MM.1S (cell line): ENCODE measurements around the gene DARS1.

Experiments used
- DNase-seq: peaks from one replicate; pipeline ENCODE4 v3.0.0-alpha.2; 2015
- H2AFZ ChIP-seq: fragments of 300-600 bp; sonication (generic); 2 replicates; pipeline ENCODE4 v1.6.0; 2016; ENCODE audit warnings: antibody characterized with exemption, low read length
- H3F3A ChIP-seq: fragments of 300-600 bp; sonication (generic); 2 replicates; pipeline ENCODE4 v1.6.1; 2016; ENCODE audit warnings: mild to moderate bottlenecking, antibody characterized with exemption, low read length, moderate library complexity, mixed read lengths; ENCODE audit not compliant: insufficient read depth
- H3K27ac ChIP-seq: fragments of 300-600 bp; sonication (generic); 2 replicates; pipeline ENCODE4 v1.5.1; 2016; ENCODE audit warnings: mild to moderate bottlenecking, low read length
- H3K27me3 ChIP-seq: fragments of 300-600 bp; sonication (generic); replicated peaks from 2 replicates; pipeline ENCODE4 v1.6.0; 2016; ENCODE audit warnings: low read length; ENCODE audit not compliant: insufficient read depth
- H3K36me3 ChIP-seq: fragments of 300-600 bp; sonication (generic); replicated peaks from 2 replicates; pipeline ENCODE4 v1.6.1; 2016; ENCODE audit warnings: mild to moderate bottlenecking, low read length, mixed read lengths; ENCODE audit not compliant: insufficient read depth
- H3K4me1 ChIP-seq: fragments of 300-600 bp; sonication (generic); 2 replicates; pipeline ENCODE4 v1.6.1; 2016; ENCODE audit warnings: low read length, mixed read lengths
- H3K4me2 ChIP-seq: fragments of 300-600 bp; sonication (generic); 2 replicates; pipeline ENCODE4 v1.6.0; 2016; ENCODE audit warnings: low read depth, low read length
- H3K4me3 ChIP-seq: fragments of 300-600 bp; sonication (generic); 2 replicates; pipeline ENCODE4 v1.5.1; 2016; ENCODE audit warnings: low read length, mixed read lengths
- H3K79me2 ChIP-seq: fragments of 300-600 bp; sonication (generic); 2 replicates; pipeline ENCODE4 v1.6.1; 2016; ENCODE audit warnings: mixed run types, low read length, mixed read lengths
- H3K9ac ChIP-seq: fragments of 300-600 bp; sonication (generic); 2 replicates; pipeline ENCODE4 v1.6.1; 2016; ENCODE audit warnings: low read length, mixed read lengths
- H3K9me2 ChIP-seq: fragments of 300-600 bp; sonication (generic); replicated peaks from 2 replicates; pipeline ENCODE4 v1.6.1; 2016; ENCODE audit warnings: mild to moderate bottlenecking, low read length, mixed read lengths; ENCODE audit not compliant: insufficient read depth
- H3K9me3 ChIP-seq: fragments of 300-600 bp; sonication (generic); replicated peaks from 2 replicates; pipeline ENCODE4 v1.6.1; 2016; ENCODE audit warnings: mild to moderate bottlenecking, low read length, mixed read lengths; ENCODE audit not compliant: insufficient read depth
- H4K20me1 ChIP-seq: fragments of 300-600 bp; sonication (generic); 2 replicates; pipeline ENCODE4 v1.6.1; 2016; ENCODE audit warnings: mild to moderate bottlenecking, low read length, moderate library complexity, mixed read lengths; ENCODE audit not compliant: insufficient read depth
- EZH2 ChIP-seq: fragments of 300-600 bp; sonication (generic); optimal IDR thresholded peaks from 2 replicates; pipeline ENCODE3; 2017; ENCODE audit warnings: low read depth, mild to moderate bottlenecking, antibody characterized with exemption, low read length, mixed read lengths
- EZH2phosphoT487 ChIP-seq: fragments of 300-600 bp; sonication (generic); IDR thresholded peaks from 2 replicates; pipeline ENCODE4 v1.6.1; 2018; ENCODE audit warnings: antibody characterized with exemption, low read length
- TF ChIP-seq, protein P1 (sequence below): fragments of 300-600 bp; sonication (generic); IDR thresholded peaks from 2 replicates; pipeline ENCODE4 v1.5.1; 2016; ENCODE audit warnings: antibody characterized with exemption, low read length, mixed read lengths

Gene DARS1

GRCh38 chr2:135949451-135950234 lies 35.8 kb downstream of the DARS1 start:
- Histone ChIP-seq H3K4me2 (no peak overlapping the region), H3K4me3 (no peak overlapping the region), H3K9me3 (no peaks in the 10 kb centered on the region), H3K79me2 (peaks cover 31% of the 10 kb centered on the region), H3K4me1 (no peaks in the 10 kb centered on the region), H3K9ac (no peak overlapping the region), H3F3A (no peaks in the 10 kb centered on the region), H4K20me1 (no peaks in the 10 kb centered on the region), H3K9me2 (no peaks in the 10 kb centered on the region), H3K36me3 (no peaks in the 10 kb centered on the region), H3K27ac (no peak overlapping the region), H2AFZ (no peak overlapping the region), H3K27me3 (no peaks in the 10 kb centered on the region)
- TF ChIP-seq EZH2 (no peak), EZH2phosphoT487 (no peak)
- TF ChIP-seq, protein P1, sequence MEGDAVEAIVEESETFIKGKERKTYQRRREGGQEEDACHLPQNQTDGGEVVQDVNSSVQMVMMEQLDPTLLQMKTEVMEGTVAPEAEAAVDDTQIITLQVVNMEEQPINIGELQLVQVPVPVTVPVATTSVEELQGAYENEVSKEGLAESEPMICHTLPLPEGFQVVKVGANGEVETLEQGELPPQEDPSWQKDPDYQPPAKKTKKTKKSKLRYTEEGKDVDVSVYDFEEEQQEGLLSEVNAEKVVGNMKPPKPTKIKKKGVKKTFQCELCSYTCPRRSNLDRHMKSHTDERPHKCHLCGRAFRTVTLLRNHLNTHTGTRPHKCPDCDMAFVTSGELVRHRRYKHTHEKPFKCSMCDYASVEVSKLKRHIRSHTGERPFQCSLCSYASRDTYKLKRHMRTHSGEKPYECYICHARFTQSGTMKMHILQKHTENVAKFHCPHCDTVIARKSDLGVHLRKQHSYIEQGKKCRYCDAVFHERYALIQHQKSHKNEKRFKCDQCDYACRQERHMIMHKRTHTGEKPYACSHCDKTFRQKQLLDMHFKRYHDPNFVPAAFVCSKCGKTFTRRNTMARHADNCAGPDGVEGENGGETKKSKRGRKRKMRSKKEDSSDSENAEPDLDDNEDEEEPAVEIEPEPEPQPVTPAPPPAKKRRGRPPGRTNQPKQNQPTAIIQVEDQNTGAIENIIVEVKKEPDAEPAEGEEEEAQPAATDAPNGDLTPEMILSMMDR, result no peak
- DNase-seq, result no peak

GRCh38 chr2:135948642-135949355 lies 36.6 kb downstream of the DARS1 start:
- no peaks in the 10 kb centered on the region for H3K4me1 ChIP-seq
- no peak overlapping the region for H3K4me3 ChIP-seq
- no peaks in the 10 kb centered on the region for H4K20me1 ChIP-seq
- H3K27ac ChIP-seq, result no peak overlapping the region
- H3K9me2 ChIP-seq, result no peaks in the 10 kb centered on the region
- H3K9me3 ChIP-seq, result no peaks in the 10 kb centered on the region
- no peaks in the 10 kb centered on the region for H3F3A ChIP-seq
- H3K9ac ChIP-seq, result no peak overlapping the region
- TF ChIP-seq EZH2phosphoT487 (no peak), EZH2 (no peak)
- TF ChIP-seq, protein P1, result no peak
- no peak overlapping the region for H3K4me2 ChIP-seq
- no peaks in the 10 kb centered on the region for H3K27me3 ChIP-seq
- no peak for DNase-seq
- H3K36me3 ChIP-seq, result no peaks in the 10 kb centered on the region
- no peak overlapping the region for H2AFZ ChIP-seq
- H3K79me2 ChIP-seq, result peaks cover 28% of the 10 kb centered on the region

- H3K4me2 ChIP-seq, result no peak overlapping the region
- H3K9me2 ChIP-seq, result no peaks in the 10 kb centered on the region
- H3K4me3 ChIP-seq, result no peak overlapping the region
- no peaks in the 10 kb centered on the region for H3K27me3 ChIP-seq
- H3K9me3 ChIP-seq, result no peaks in the 10 kb centered on the region
- DNase-seq, result no peak
- no peaks in the 10 kb centered on the region for H3K4me1 ChIP-seq
- peaks cover 27% of the 10 kb centered on the region; the same call in 1 of the 2 replicates for H3K79me2 ChIP-seq
- no peak overlapping the region for H2AFZ ChIP-seq
- H3K27ac ChIP-seq, result no peak overlapping the region
- no peaks in the 10 kb centered on the region for H4K20me1 ChIP-seq
- H3K9ac ChIP-seq, result no peak overlapping the region
- TF ChIP-seq, protein P1, result no peak
- TF ChIP-seq EZH2phosphoT487, result no peak
- TF ChIP-seq EZH2, result no peak
- no peaks in the 10 kb centered on the region for H3F3A ChIP-seq
- H3K36me3 ChIP-seq, result peaks cover 3% of the 10 kb centered on the region; the same call in 1 of the 2 replicates
Measured at GRCh38 chr2:135948141-135948540, 37.3 kb downstream of the DARS1 start.
